MCF 10A (cell line): ENCODE measurements around the gene DENND4C. TPM values are rescaled to one million over a fixed set of nuclear protein-coding genes. Genes with fewer than 3 reads are reported as not detected.
"Not testable (repeated sequence)": the region's sequence is repeated elsewhere in the genome, so short reads cannot be mapped to it uniquely, and the experiment has no call there.

Source experiments
- BruUV-seq: library from RNA; stranded (reverse); fragments of 400-500 nt; replicated peaks from 2 replicates; lab custom pipeline; 2021; lab: Mats Ljungman, UMichigan
- CTCF ChIA-PET: fragments of 300-600 bp; sonication (Branson Sonifier 250); formaldehyde crosslinking; extraction: SDS; loops from one replicate; lab custom pipeline; 2021; ENCODE audit warnings: antibody characterized with exemption, inconsistent platforms; lab: Yijun Ruan, JAX
- POLR2A ChIA-PET: fragments of 300-600, 350-650 bp; sonication (Branson Sonifier 250); formaldehyde crosslinking; extraction: SDS; loops from one replicate; lab custom pipeline; 2020; ENCODE audit warnings: antibody characterized with exemption, inconsistent platforms; lab: Yijun Ruan, JAX
- DNase-seq: peaks from one replicate; pipeline ENCODE4 v3.0.0-alpha.2; 2018; ENCODE audit not compliant: unreplicated experiment
- H3K27ac Mint-ChIP-seq: one replicate; pipeline ENCODE4 v1.8.0; 2022; ENCODE audit warnings: mild to moderate bottlenecking, low read depth, mixed read lengths; ENCODE audit not compliant: unreplicated experiment
- H3K27me3 Mint-ChIP-seq: one replicate; pipeline ENCODE4 v1.8.0; 2022; ENCODE audit warnings: mixed read lengths; ENCODE audit not compliant: insufficient read depth, unreplicated experiment
- H3K36me3 Mint-ChIP-seq: one replicate; pipeline ENCODE4 v1.8.0; 2022; ENCODE audit warnings: mild to moderate bottlenecking, moderate library complexity, mixed read lengths; ENCODE audit not compliant: insufficient read depth, unreplicated experiment
- H3K4me1 Mint-ChIP-seq: one replicate; pipeline ENCODE4 v1.8.0; 2022; ENCODE audit warnings: mixed read lengths; ENCODE audit not compliant: insufficient read depth, unreplicated experiment
- H3K4me3 Mint-ChIP-seq: one replicate; pipeline ENCODE4 v1.8.0; 2022; ENCODE audit warnings: mild to moderate bottlenecking, moderate library complexity, mixed read lengths; ENCODE audit not compliant: unreplicated experiment
- H3K9me3 Mint-ChIP-seq: one replicate; pipeline ENCODE4 v1.8.0; 2022; ENCODE audit warnings: mixed read lengths; ENCODE audit not compliant: unreplicated experiment
- intact Hi-C: fragments of 100-400 bp; cut with micrococcal nuclease; formaldehyde crosslinking; loops from 2 replicates; pipeline ENCODE4 v1.14.1; 2022
- total RNA-seq: library from RNA; stranded (reverse); gene quantifications from 2 replicates; pipeline ENCODE4 v1.2.3, GENCODE V29; 2022
- TF ChIP-seq, protein P1 (sequence below): fragments of 200-600 bp; IDR thresholded peaks from one replicate; pipeline ENCODE4 v1.8.0; 2022; ENCODE audit warnings: antibody characterized with exemption, mild to moderate bottlenecking; ENCODE audit not compliant: unreplicated experiment

Gene DENND4C
- total RNA-seq, 1 experiment from 2014 or later: 26.4 TPM

DNA sequence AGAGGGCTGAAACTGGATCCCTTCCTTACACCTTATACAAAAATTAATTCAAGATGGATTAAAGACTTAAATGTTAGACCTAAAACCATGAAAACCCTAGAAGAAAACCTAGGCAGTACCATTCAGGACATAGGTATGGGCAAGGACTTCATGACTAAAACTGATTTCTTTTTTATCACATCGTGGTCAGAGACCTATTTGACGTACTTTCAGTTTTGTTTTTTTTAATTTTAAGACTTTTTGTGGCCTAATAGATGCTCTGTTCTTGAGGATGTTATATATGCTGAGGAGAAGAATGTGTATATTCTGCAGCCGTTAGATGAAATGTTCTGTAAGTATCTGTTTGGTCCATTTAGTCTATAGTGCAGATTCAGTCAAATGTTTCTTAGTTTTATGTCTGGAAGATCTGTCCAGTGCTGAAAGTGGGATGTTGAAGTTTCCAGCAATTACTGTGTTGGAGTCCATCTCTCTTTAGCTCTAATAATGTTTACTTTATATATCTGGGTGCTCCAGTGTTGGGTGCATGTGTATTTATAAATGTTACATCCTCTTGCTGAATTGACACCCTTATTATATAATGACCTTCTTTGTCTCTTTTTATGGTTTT is 36.4 kb downstream of the DENND4C start:
- H3K4me3 Mint-ChIP-seq, BruUV-seq, DNase-seq, H3K27ac Mint-ChIP-seq, CTCF ChIA-PET, POLR2A ChIA-PET, H3K9me3 Mint-ChIP-seq, intact Hi-C loops, H3K4me1 Mint-ChIP-seq, H3K36me3 Mint-ChIP-seq, H3K27me3 Mint-ChIP-seq: not testable (repeated sequence)

- DNase-seq: no peak
- CTCF ChIA-PET: no interaction called here
- POLR2A ChIA-PET: interaction anchor here (0.7 to 0.9 kb wide), 3 partner anchors 11 to 23 kb away, joined by 3 to 4 read pairs (median 3); no protein-coding TSS in a partner anchor
- Mint-ChIP-seq H3K27ac (no peak overlapping the region), H3K9me3 (peaks cover 7% of the 10 kb centered on the region), H3K27me3 (no peaks in the 10 kb centered on the region), H3K36me3 (peaks cover 10% of the 10 kb centered on the region), H3K4me1 (no peaks in the 10 kb centered on the region), H3K4me3 (no peak overlapping the region)
- intact Hi-C loops: no loop called here
- TF ChIP-seq, protein P1, sequence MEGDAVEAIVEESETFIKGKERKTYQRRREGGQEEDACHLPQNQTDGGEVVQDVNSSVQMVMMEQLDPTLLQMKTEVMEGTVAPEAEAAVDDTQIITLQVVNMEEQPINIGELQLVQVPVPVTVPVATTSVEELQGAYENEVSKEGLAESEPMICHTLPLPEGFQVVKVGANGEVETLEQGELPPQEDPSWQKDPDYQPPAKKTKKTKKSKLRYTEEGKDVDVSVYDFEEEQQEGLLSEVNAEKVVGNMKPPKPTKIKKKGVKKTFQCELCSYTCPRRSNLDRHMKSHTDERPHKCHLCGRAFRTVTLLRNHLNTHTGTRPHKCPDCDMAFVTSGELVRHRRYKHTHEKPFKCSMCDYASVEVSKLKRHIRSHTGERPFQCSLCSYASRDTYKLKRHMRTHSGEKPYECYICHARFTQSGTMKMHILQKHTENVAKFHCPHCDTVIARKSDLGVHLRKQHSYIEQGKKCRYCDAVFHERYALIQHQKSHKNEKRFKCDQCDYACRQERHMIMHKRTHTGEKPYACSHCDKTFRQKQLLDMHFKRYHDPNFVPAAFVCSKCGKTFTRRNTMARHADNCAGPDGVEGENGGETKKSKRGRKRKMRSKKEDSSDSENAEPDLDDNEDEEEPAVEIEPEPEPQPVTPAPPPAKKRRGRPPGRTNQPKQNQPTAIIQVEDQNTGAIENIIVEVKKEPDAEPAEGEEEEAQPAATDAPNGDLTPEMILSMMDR: no peak
- no TSS peak for BruUV-seq
These were observed 39.1 kb downstream of the DENND4C start for GRCh38 chr9:19269582-19269981.

GRCh38 chr9:19270421-19270949 is 40.0 kb downstream of the DENND4C start:
- DNase-seq: no peak
- H3K4me1 Mint-ChIP-seq: no peaks in the 10 kb centered on the region
- H3K27me3 Mint-ChIP-seq: no peaks in the 10 kb centered on the region
- no peak overlapping the region for H3K27ac Mint-ChIP-seq
- ChIA-PET POLR2A (no interaction called here), CTCF (interaction anchor here (0.7 kb wide), 1 partner anchor 185 kb away, joined by 3 read pairs; no protein-coding TSS in a partner anchor)
- H3K9me3 Mint-ChIP-seq: peaks cover 7% of the 10 kb centered on the region
- H3K4me3 Mint-ChIP-seq: no peak overlapping the region
- BruUV-seq: no TSS peak
- peaks cover 10% of the 10 kb centered on the region for H3K36me3 Mint-ChIP-seq
- TF ChIP-seq, protein P1: no peak
- intact Hi-C loops: no loop called here

- Mint-ChIP-seq H3K27ac (no peak overlapping the region), H3K4me3 (no peak overlapping the region), H3K4me1 (no peaks in the 10 kb centered on the region), H3K36me3 (peaks cover 10% of the 10 kb centered on the region), H3K9me3 (peaks cover 7% of the 10 kb centered on the region), H3K27me3 (no peaks in the 10 kb centered on the region)
- no TSS peak for BruUV-seq
- intact Hi-C loops: no loop called here
- ChIA-PET POLR2A (no interaction called here), CTCF (interaction anchor here (0.9 kb wide), 1 partner anchor 1718 kb away, joined by 5 read pairs; no protein-coding TSS in a partner anchor)
- DNase-seq: peak; percentile 29
- TF ChIP-seq, protein P1: no peak
These were observed 40.6 kb downstream of the DENND4C start for GRCh38 chr9:19271081-19271480.
